Measurements from ENCODE around the gene WASL. TPM values are rescaled to one million over a fixed set of nuclear protein-coding genes. Genes with fewer than 3 reads are reported as not detected.

Gene WASL
- 34.6 TPM for total RNA-seq

GRCh38 chr7:123748734-123749536, at the start of gene WASL:
TSS of gene WASL (minus strand) at chr7:123749003. CDS start at chr7:123748734, 269 bp downstream.

GRCh38 chr7:123655614-123656013, 93.2 kb downstream of the WASL start, which contains the start of gene LMOD2:
TSS of gene LMOD2 (plus strand) at chr7:123655866. CDS start at chr7:123655964, 98 bp downstream.

Small RNA genes within 50 kb of the gene (small RNA-seq; reads per million reads assigned to genes)
- gene RNU6-11P = not detected

Other genes with a start within 250 kb of the WASL start
- 8.5 TPM for gene IQUB, start 214.4 kb downstream of the WASL start, total RNA-seq
- gene NDUFA5, start 191.2 kb downstream of the WASL start, total RNA-seq = 194 TPM
- gene ASB15, start 147.2 kb downstream of the WASL start, total RNA-seq = not detected
- not detected for gene LMOD2, start 93.1 kb downstream of the WASL start, total RNA-seq
- not detected for gene HYAL4, start 96.2 kb upstream of the WASL start, total RNA-seq
- not detected for gene SPAM1, start 176.2 kb upstream of the WASL start, total RNA-seq